Measurements from ENCODE around the gene FBN1.
A peak's percentile ranks its signal among the peaks of the same experiment; 100 is the strongest.

Gene FBN1

GRCh38 chr15:48435321-48435720 is 210.2 kb downstream of the FBN1 start:
- Histone ChIP-seq H3K9me3 (ENCODE audit: control insufficient read depth, insufficient read depth, low read depth, low read length) (no peaks in the 10 kb centered on the region), H3K4me3 (ENCODE audit: low read depth, low read length) (no peak overlapping the region), H3K36me3 (ENCODE audit: control insufficient read depth in 2 of 2, insufficient read depth in 1 of 2, low read length in 2 of 2) (peaks cover 0 to 30% of the 10 kb centered on the region in 2 experiments; a peak in 2 of 3 replicates), H3K4me1 (ENCODE audit: control insufficient read depth, insufficient read depth, low read length) (no peaks in the 10 kb centered on the region), H3K27ac (ENCODE audit: extremely low read depth, low read depth, low read length) (no peak overlapping the region)
- TF ChIP-seq ZSCAN4 (tag by site-specific recombination; IDR thresholded peaks at IDR 0.05) (0 out of 2 replicates have a peak, but pooled peaks have one; percentile 24), ZNF248 (tag by site-specific recombination; IDR thresholded peaks at IDR 0.05) (no peak)
- ChIA-PET CTCF (no interaction called here), POLR2A (no interaction called here)

GRCh38 chr15:48433226-48433886 is 212.2 kb downstream of the FBN1 start:
- ChIA-PET POLR2A (no interaction called here), CTCF (no interaction called here)
- Histone ChIP-seq H3K36me3 (ENCODE audit: control insufficient read depth in 2 of 2, insufficient read depth in 1 of 2, low read length in 2 of 2) (peaks cover 0 to 31% of the 10 kb centered on the region in 2 experiments; a peak in 2 of 3 replicates), H3K4me3 (ENCODE audit: low read depth, low read length) (no peak overlapping the region), H3K9me3 (ENCODE audit: control insufficient read depth, insufficient read depth, low read depth, low read length) (no peaks in the 10 kb centered on the region), H3K4me1 (ENCODE audit: control insufficient read depth, insufficient read depth, low read length) (no peaks in the 10 kb centered on the region), H3K27ac (ENCODE audit: extremely low read depth, low read depth, low read length) (no peak overlapping the region)
- TF ChIP-seq ZNF169 (tag by site-specific recombination; IDR thresholded peaks at IDR 0.05) (no peak), ZNF510 (tag by site-specific recombination; IDR thresholded peaks at IDR 0.05; ENCODE audit: insufficient replicate concordance) (no peak), ZSCAN18 (tag by site-specific recombination; IDR thresholded peaks at IDR 0.05) (no peak), ZNF121 (tag by site-specific recombination; IDR thresholded peaks at IDR 0.05) (no peak), ZIC2 (tag by site-specific recombination; IDR thresholded peaks at IDR 0.05) (no peak), GFI1B (tag by site-specific recombination; IDR thresholded peaks at IDR 0.05) (no peak), ZNF488 (tag by site-specific recombination; IDR thresholded peaks at IDR 0.05) (no peak), ZNF776 (tag by site-specific recombination; IDR thresholded peaks at IDR 0.05; ENCODE audit: borderline replicate concordance) (no peak), ZSCAN30 (tag by site-specific recombination; IDR thresholded peaks at IDR 0.05) (no peak), ZNF341 (tag by site-specific recombination; IDR thresholded peaks at IDR 0.05; ENCODE audit: low read depth) (no peak), CTCF (tag by site-specific recombination; IDR thresholded peaks at IDR 0.05) (no peak)

GRCh38 chr15:48432688-48433087 is 212.8 kb downstream of the FBN1 start:
- Histone ChIP-seq H3K4me1 (ENCODE audit: control insufficient read depth, insufficient read depth, low read length) (no peaks in the 10 kb centered on the region), H3K36me3 (ENCODE audit: control insufficient read depth in 2 of 2, insufficient read depth in 1 of 2, low read length in 2 of 2) (peaks cover 0 to 30% of the 10 kb centered on the region in 2 experiments; a peak in 2 of 3 replicates)
- CTCF ChIA-PET, result no interaction called here
- TF ChIP-seq ZNF202 (tag by site-specific recombination; IDR thresholded peaks at IDR 0.05; ENCODE audit: borderline replicate concordance) (no peak), ZNF747 (tag by site-specific recombination; IDR thresholded peaks at IDR 0.05) (no peak), ZNF239 (tag by site-specific recombination; IDR thresholded peaks at IDR 0.05) (no peak), ELK4 (IDR thresholded peaks at IDR 0.05; ENCODE audit: borderline replicate concordance, low read depth, low read length) (no peak), ZNF785 (tag by site-specific recombination; IDR thresholded peaks at IDR 0.05) (no peak), INSM2 (tag by site-specific recombination; IDR thresholded peaks at IDR 0.05) (no peak), ZNF449 (tag by site-specific recombination; IDR thresholded peaks at IDR 0.05) (no peak), ZNF701 (tag by site-specific recombination; IDR thresholded peaks at IDR 0.05) (no peak), ZFHX2 (tag by site-specific recombination; conservative IDR thresholded peaks at IDR 0.05) (no peak)

More at GRCh38 chr15:48432688-48433087, 212.8 kb downstream of the FBN1 start:
- POLR2A ChIA-PET, result no interaction called here
- Histone ChIP-seq H3K9me3 (ENCODE audit: control insufficient read depth, insufficient read depth, low read depth, low read length) (no peaks in the 10 kb centered on the region), H3K27ac (ENCODE audit: extremely low read depth, low read depth, low read length) (no peak overlapping the region), H3K4me3 (ENCODE audit: low read depth, low read length) (no peak overlapping the region)

All from HEK293 (cell line).